ENCODE measurements around the gene ANKEF1.

GRCh38 chr20:10094566-10095173 lies 59.9 kb downstream of the ANKEF1 start:
- TF ChIP-seq CTCF (IDR thresholded peaks at IDR 0.05) = no peak
- no peak for TF ChIP-seq POLR2A (IDR thresholded peaks at IDR 0.05)
- no peak for TF ChIP-seq EP300 (IDR thresholded peaks at IDR 0.05)
